Cardiac fibroblast (primary cell): ENCODE results near the gene FHOD3.

Source experiments
- DNase-seq, 2 donors: peaks; one replicate each; pipeline versions ENCODE4 v3.0.0 to v3.0.0-alpha.2; 2010; ENCODE audit warnings: low read depth in 2 of 2
- H3K4me3 ChIP-seq, 2 donors: replicated peaks in 1 of 2; 1 replicate in 1 of 2; 2 replicates in 1 of 2; pipeline ENCODE4 v1.5.1; 2011; ENCODE audit warnings: low read depth in 2 of 2, low read length in 2 of 2, mild to moderate bottlenecking in 2 of 2, moderate library complexity in 1 of 2
- TF ChIP-seq, protein P1 (sequence below): IDR thresholded peaks from one replicate; pipeline ENCODE4 v1.5.1; 2011; ENCODE audit warnings: low read depth, mild to moderate bottlenecking, low read length, inconsistent platforms

FHOD3 gene

DNA sequence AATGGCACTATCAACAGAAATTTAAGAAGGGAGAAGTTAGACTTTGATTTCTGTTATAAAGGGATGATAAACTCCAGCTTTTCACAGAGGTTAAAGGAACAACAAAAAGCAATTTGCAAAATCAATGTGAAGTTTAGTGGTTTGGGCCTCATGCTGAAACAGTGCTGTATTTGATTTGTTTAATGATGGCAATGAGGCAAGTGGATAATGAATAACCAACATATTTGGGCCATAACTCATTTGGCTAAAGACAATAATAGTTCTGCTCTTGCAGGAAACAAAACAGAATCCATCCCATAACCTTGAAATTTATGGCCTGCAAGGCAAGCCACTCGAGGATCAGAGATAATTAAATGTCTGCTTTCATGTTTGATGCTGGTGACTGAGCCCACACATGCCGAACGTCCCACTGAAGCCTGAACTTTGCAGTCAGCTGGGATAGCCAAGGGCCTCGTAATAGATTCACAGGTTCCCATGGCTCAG is 474.8 kb downstream of the FHOD3 start:
- TF ChIP-seq, protein P1, sequence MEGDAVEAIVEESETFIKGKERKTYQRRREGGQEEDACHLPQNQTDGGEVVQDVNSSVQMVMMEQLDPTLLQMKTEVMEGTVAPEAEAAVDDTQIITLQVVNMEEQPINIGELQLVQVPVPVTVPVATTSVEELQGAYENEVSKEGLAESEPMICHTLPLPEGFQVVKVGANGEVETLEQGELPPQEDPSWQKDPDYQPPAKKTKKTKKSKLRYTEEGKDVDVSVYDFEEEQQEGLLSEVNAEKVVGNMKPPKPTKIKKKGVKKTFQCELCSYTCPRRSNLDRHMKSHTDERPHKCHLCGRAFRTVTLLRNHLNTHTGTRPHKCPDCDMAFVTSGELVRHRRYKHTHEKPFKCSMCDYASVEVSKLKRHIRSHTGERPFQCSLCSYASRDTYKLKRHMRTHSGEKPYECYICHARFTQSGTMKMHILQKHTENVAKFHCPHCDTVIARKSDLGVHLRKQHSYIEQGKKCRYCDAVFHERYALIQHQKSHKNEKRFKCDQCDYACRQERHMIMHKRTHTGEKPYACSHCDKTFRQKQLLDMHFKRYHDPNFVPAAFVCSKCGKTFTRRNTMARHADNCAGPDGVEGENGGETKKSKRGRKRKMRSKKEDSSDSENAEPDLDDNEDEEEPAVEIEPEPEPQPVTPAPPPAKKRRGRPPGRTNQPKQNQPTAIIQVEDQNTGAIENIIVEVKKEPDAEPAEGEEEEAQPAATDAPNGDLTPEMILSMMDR = no peak
- peak in 1 of 2 donors; percentile 20 for DNase-seq
- no peak overlapping the region for H3K4me3 ChIP-seq

DNA sequence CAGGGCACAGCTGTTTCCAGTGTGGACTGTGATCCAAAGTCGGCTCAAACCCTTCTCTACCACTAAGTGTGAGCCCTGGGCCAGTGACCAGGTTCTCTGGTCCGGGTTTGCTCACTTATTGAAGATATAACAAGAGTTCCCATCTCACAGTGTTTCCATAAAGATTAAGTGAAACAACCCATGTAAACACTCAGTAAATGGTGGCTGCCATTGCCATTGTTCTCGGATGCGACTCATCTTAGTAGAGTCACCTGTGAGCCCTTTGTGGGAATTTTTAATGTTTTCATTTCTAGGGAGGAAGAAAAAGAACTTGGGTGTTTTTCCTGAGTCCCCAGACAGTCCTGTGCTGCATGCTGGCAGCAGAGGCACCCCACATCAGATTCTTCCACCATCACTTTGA is 477.9 kb downstream of the FHOD3 start:
- TF ChIP-seq, protein P1 = no peak
- H3K4me3 ChIP-seq = no peak overlapping the region
- peak in 1 of 2 donors; percentile 10 for DNase-seq

DNA sequence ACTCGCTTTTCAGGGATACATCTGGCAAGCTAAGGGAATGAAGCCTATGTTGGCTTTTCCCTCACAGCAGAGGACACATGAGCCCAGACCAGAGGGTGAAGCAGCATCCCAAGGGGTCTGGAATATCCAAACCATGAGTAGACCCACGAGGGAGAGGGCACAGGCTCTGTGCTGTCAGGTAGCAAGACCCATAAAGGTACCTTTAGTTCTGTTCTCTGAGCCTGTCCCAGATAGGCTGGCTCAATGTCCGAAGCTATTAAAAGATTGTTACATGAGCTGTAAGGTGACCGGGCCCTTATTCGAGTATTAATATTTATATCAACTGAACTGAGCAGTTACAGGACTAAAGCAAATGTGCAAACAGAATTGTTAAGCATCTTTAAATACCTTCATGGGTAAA is 479.1 kb downstream of the FHOD3 start:
- H3K4me3 ChIP-seq = no peak overlapping the region
- TF ChIP-seq, protein P1 = no peak
- no peak for DNase-seq

DNA sequence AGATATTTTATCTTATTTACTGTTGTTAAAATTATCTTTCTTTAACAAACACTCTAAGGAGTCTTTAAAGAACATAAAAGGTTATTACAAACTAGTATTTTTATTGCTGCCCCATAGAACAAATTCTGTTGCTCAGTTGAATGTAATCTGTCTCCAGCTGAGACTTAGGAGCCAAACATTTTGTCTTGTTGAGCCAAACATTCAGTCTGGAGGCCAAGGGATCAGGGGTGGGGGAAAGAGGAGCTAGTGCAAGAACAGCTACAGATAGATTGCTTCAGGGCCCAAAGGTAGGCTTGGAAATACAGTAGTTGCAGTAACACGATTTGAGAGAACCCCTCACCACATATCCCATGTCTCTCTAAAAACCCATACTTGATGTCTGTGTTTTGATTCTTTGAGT is 480.1 kb downstream of the FHOD3 start:
- no peak for DNase-seq
- no peak overlapping the region for H3K4me3 ChIP-seq
- TF ChIP-seq, protein P1 = no peak

DNA sequence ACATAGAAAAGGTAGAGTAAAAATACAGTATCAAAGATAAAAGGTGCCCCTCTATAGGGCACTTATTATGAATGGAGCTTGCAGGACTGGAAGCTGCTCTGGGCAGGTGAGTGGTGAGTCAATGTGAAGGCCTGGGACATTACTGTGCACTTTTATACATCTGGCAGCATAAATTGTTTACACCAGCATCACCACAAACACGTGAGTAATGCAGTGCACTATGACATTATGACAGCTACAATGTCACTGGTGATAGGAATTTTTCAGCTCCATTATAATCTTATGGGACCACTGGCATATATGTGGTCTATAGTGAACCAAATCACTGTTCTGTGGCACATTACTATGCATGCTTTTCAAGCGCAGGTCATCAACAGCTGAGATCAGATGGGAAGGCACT is 483.2 kb downstream of the FHOD3 start:
- no peak for DNase-seq
- H3K4me3 ChIP-seq = no peak overlapping the region
- TF ChIP-seq, protein P1 = no peak

DNA sequence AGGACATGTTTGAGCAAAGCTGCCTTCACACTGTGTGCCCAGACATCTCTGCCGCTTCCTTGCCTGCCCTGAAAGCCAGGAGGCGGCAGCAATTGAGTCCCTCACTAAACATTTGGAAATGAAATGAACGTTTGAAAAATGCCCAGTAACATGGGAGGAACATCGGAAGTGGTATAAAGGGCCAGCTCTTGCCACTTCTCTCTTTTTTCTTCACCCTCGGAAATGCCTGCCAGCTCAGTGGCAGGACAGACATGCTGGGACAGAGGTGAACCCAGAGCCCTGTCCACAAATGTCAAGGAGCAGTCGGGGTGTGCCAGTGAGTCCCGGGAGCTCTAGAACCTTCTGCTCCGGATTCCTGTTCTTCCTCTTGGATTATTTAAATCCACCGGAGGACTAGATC is 485.2 kb downstream of the FHOD3 start:
- TF ChIP-seq, protein P1 = no peak
- no peak overlapping the region for H3K4me3 ChIP-seq
- DNase-seq = no peak

DNA sequence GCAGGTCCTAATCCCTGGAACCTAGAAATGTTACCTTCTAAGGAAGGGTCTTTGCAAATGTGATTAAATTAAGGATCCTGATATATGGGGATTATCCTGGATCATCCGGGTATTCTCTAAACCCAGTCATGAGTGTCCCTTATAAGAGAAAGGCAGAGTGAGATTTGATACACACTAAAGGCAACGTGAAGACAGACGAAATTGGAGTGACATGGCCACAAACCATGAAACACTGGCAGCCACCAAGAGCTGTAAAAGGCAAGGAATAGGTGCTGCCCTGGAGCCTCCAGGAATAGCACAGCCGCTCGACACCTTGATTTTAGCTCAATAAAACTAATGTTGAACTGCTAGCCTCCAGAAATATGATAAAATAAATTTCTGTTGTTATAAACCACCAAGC is 486.3 kb downstream of the FHOD3 start:
- no peak for DNase-seq
- TF ChIP-seq, protein P1 = no peak

More for the DNA sequence above, 486.3 kb downstream of the FHOD3 start:
- H3K4me3 ChIP-seq = no peak overlapping the region
